ENCODE data around the gene RANGRF. TPM values are rescaled to one million over a fixed set of nuclear protein-coding genes. Genes with fewer than 3 reads are reported as not detected.
A peak's percentile ranks its signal among the peaks of the same experiment; 100 is the strongest.
"Not testable (repeated sequence)": the region's sequence is repeated elsewhere in the genome, so short reads cannot be mapped to it uniquely, and the experiment has no call there.

The RANGRF gene
- total RNA-seq, 1 donor from 2014 or later: 19.8 TPM

- H3K9me3 Mint-ChIP-seq (ENCODE audit: low read depth): no peaks in the 10 kb centered on the region
- H3K4me3 Mint-ChIP-seq (ENCODE audit: unreplicated experiment): peak overlapping the region; percentile 99
- H3K27me3 Mint-ChIP-seq (ENCODE audit: low read depth): no peaks in the 10 kb centered on the region
- no peak for TF ChIP-seq CTCF (IDR thresholded peaks at IDR 0.05)
- DNase-seq (ENCODE audit: low spot score): no peak
- peak overlapping the region; percentile 100 for H3K27ac Mint-ChIP-seq (ENCODE audit: unreplicated experiment)
- peaks cover 7% of the 10 kb centered on the region for H3K36me3 Mint-ChIP-seq (ENCODE audit: low read depth)
- H3K4me1 Mint-ChIP-seq (ENCODE audit: low read depth): peaks cover 28% of the 10 kb centered on the region
Observed at GRCh38 chr17:8249621-8250500, 38.6 kb upstream of the RANGRF start.

- not testable (repeated sequence) for H3K27ac Mint-ChIP-seq (ENCODE audit: unreplicated experiment)
- peaks cover 25% of the 10 kb centered on the region for H3K4me1 Mint-ChIP-seq (ENCODE audit: low read depth)
Observed at GRCh38 chr17:8251411-8251810, 37.1 kb upstream of the RANGRF start.

GRCh38 chr17:8253801-8254200 is 34.7 kb upstream of the RANGRF start:
- H3K36me3 Mint-ChIP-seq (ENCODE audit: low read depth): peaks cover 10% of the 10 kb centered on the region
- no peaks in the 10 kb centered on the region for H3K27me3 Mint-ChIP-seq (ENCODE audit: low read depth)
- no peaks in the 10 kb centered on the region for H3K9me3 Mint-ChIP-seq (ENCODE audit: low read depth)
- TF ChIP-seq CTCF (IDR thresholded peaks at IDR 0.05): peak; percentile 61
- no peak overlapping the region for H3K4me3 Mint-ChIP-seq (ENCODE audit: unreplicated experiment)
- no peak for DNase-seq (ENCODE audit: low spot score)
- H3K27ac Mint-ChIP-seq (ENCODE audit: unreplicated experiment): no peak overlapping the region
- peaks cover 15% of the 10 kb centered on the region for H3K4me1 Mint-ChIP-seq (ENCODE audit: low read depth)

More at GRCh38 chr17:8251411-8251810, 37.1 kb upstream of the RANGRF start:
- DNase-seq (ENCODE audit: low spot score); H3K4me3 Mint-ChIP-seq (ENCODE audit: unreplicated experiment); H3K27me3 Mint-ChIP-seq (ENCODE audit: low read depth); H3K36me3 Mint-ChIP-seq (ENCODE audit: low read depth); H3K9me3 Mint-ChIP-seq (ENCODE audit: low read depth): not testable (repeated sequence)

GRCh38 chr17:8254881-8255280 is 33.6 kb upstream of the RANGRF start:
- no peak for TF ChIP-seq CTCF (IDR thresholded peaks at IDR 0.05)
- H3K36me3 Mint-ChIP-seq (ENCODE audit: low read depth): peaks cover 10% of the 10 kb centered on the region
- H3K9me3 Mint-ChIP-seq (ENCODE audit: low read depth): no peaks in the 10 kb centered on the region
- no peak overlapping the region for H3K4me3 Mint-ChIP-seq (ENCODE audit: unreplicated experiment)
- H3K27ac Mint-ChIP-seq (ENCODE audit: unreplicated experiment): no peak overlapping the region
- peaks cover 8% of the 10 kb centered on the region for H3K4me1 Mint-ChIP-seq (ENCODE audit: low read depth)
- H3K27me3 Mint-ChIP-seq (ENCODE audit: low read depth): no peaks in the 10 kb centered on the region
- DNase-seq (ENCODE audit: low spot score): no peak

- Mint-ChIP-seq H3K9me3 (ENCODE audit: low read depth) (no peaks in the 10 kb centered on the region), H3K27me3 (ENCODE audit: low read depth) (no peaks in the 10 kb centered on the region), H3K27ac (ENCODE audit: unreplicated experiment) (no peak overlapping the region), H3K4me1 (ENCODE audit: low read depth) (peaks cover 2% of the 10 kb centered on the region), H3K4me3 (ENCODE audit: unreplicated experiment) (no peak overlapping the region), H3K36me3 (ENCODE audit: low read depth) (peaks cover 10% of the 10 kb centered on the region)
- TF ChIP-seq CTCF (IDR thresholded peaks at IDR 0.05): peak; percentile 26
- DNase-seq (ENCODE audit: low spot score): no peak
Observed at GRCh38 chr17:8255499-8255898, 33.0 kb upstream of the RANGRF start.

- no peak overlapping the region for H3K27ac Mint-ChIP-seq (ENCODE audit: unreplicated experiment)
Observed at GRCh38 chr17:8256291-8256690, 32.2 kb upstream of the RANGRF start.

More at GRCh38 chr17:8256291-8256690, 32.2 kb upstream of the RANGRF start:
- H3K9me3 Mint-ChIP-seq (ENCODE audit: low read depth): no peaks in the 10 kb centered on the region
- no peak for TF ChIP-seq CTCF (IDR thresholded peaks at IDR 0.05)
- H3K27me3 Mint-ChIP-seq (ENCODE audit: low read depth): no peaks in the 10 kb centered on the region
- no peaks in the 10 kb centered on the region for H3K4me1 Mint-ChIP-seq (ENCODE audit: low read depth)
- DNase-seq (ENCODE audit: low spot score): no peak
- no peak overlapping the region for H3K4me3 Mint-ChIP-seq (ENCODE audit: unreplicated experiment)
- peaks cover 10% of the 10 kb centered on the region for H3K36me3 Mint-ChIP-seq (ENCODE audit: low read depth)
